Measurements from ENCODE around the gene DGKQ. TPM values are rescaled to one million over a fixed set of nuclear protein-coding genes. Genes with fewer than 3 reads are reported as not detected.

The DGKQ gene
- total RNA-seq, 2 donors from 2014 or later = 3.1 to 4.8 TPM

DNA sequence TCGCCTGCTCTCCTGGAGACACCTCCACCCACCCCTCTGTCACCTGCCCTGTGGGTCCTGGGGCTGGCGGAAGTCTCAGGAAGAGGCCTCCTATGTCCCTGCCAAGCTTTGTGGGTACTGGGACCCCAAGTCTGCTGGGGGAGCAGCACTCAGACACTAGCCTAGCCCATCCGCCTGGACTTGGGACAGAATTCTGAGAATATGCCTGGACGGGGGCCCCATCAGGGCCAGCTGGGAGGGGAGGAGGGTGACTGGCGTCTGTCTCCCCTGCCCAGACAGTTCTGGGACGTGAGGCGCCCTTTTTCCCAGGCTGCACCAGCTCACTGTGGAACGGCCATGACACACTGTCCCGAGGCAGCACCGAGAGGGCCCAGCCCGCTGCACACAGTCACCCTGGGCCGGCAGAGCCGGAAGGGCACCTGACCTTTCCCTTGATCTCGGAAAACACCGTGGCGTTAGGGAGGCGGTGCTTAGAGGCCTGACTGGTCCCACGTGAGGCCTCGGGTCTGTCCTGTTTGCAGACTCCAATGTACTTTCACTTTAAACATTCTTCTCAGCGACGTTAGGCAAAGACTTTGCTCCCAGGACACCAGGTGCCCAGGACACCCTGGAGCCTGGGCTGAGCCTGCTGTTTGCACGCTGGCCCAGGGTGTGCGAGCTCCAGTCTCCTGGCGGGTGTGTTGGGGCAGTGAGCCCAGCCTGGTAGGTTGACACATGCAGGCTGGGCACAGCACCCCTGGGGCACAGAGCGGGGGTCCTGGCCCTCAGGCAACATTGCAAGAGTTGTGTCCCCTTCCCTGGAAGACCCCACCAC lies 19.1 kb upstream of the DGKQ start:
- DNase-seq (ENCODE audit: low spot score) = no peak
- Histone ChIP-seq H3K4me3 (no peak overlapping the region), H3K27ac (no peak overlapping the region), H3K4me1 (peaks cover 0 to 15% of the 10 kb centered on the region in 2 donors), H3K9me3 (no peaks in the 10 kb centered on the region), H3K36me3 (no peaks in the 10 kb centered on the region), H3K27me3 (no peaks in the 10 kb centered on the region)
- TF ChIP-seq, protein P1, sequence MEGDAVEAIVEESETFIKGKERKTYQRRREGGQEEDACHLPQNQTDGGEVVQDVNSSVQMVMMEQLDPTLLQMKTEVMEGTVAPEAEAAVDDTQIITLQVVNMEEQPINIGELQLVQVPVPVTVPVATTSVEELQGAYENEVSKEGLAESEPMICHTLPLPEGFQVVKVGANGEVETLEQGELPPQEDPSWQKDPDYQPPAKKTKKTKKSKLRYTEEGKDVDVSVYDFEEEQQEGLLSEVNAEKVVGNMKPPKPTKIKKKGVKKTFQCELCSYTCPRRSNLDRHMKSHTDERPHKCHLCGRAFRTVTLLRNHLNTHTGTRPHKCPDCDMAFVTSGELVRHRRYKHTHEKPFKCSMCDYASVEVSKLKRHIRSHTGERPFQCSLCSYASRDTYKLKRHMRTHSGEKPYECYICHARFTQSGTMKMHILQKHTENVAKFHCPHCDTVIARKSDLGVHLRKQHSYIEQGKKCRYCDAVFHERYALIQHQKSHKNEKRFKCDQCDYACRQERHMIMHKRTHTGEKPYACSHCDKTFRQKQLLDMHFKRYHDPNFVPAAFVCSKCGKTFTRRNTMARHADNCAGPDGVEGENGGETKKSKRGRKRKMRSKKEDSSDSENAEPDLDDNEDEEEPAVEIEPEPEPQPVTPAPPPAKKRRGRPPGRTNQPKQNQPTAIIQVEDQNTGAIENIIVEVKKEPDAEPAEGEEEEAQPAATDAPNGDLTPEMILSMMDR (IDR thresholded peaks at IDR 0.05) = no peak

DNA sequence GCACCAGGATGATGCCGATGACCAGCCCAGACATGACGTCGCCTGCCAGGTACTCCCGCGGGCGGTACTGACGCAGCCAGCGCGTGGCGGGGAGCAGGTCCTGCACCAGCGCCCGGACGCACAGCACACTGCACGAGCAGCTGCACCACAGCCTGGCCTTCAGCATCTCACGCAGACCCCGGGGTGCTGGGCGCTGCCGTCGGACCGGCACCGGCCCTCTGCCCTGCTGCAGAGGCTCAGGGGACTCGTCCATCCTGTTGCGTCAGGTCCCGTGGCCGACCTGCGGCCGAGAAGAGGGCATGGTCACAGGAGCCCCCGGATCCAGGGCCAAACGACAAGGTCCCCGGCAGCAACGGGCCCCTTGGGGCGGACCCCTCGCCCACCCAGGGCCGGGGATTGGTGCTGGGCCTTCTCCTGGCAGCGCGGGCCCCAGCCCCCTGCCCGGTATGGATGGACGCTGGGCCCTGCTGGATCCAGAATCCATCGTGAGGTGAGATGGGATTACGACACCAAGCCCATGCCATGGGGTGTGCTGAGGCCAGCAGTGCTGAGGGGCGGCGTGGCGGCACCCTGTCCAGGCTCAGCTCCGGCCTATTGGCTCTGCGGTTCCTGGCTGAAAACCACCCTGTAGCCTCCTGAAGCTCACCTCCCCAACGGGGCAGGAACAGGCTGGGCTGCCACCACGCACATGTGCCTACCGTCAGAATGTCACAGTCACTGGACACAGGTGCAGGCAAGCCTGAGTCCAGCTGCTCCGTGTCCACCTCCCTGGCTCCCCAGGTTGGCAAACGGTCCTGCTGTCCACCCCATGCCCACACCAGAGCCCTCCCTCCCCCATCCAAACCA lies 18.3 kb upstream of the DGKQ start:
- no peak for DNase-seq (ENCODE audit: low spot score)
- Histone ChIP-seq H3K27ac (no peak overlapping the region), H3K36me3 (no peaks in the 10 kb centered on the region)

DNA sequence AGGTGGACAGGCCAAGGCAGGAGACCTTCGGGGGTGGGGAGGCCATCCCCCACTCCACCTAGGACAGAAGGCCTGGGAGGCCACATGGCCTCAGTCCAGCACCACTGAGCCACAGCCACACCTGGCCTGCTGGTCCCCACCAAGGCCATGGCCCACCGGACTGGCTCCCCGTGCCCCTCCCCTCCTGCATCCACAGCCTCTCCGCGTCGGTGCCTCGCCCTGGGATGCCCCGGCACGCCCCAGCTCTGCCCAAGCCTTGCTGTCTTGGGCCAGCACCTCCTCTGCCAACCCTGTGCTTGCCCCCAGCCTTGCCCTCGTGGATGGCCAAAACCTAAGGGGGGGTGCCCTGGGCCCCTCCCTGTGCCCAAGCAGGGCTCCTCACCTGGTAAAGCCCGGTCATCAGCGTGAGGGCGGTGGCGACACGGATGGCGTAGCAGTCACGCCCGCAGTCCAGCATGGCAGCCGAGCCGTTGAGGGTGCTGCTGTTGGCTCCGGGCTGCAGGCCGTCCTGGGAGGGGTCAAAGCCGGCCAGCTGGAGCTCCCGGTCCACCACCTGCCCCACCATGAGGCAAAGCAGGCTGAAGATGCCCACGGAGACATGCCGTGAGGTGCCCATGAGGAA lies 17.5 kb upstream of the DGKQ start:
- TF ChIP-seq, protein P1 (IDR thresholded peaks at IDR 0.05) = no peak
- H3K4me3 ChIP-seq = no peak overlapping the region
- no peaks in the 10 kb centered on the region for H3K36me3 ChIP-seq
- H3K4me1 ChIP-seq = peaks cover 0 to 18% of the 10 kb centered on the region in 2 donors
- no peak overlapping the region for H3K27ac ChIP-seq
- no peaks in the 10 kb centered on the region for H3K27me3 ChIP-seq
- DNase-seq (ENCODE audit: low spot score) = no peak
- H3K9me3 ChIP-seq = no peaks in the 10 kb centered on the region

More for the DNA sequence above, 18.3 kb upstream of the DGKQ start:
- H3K4me1 ChIP-seq = peaks cover 0 to 11% of the 10 kb centered on the region in 2 donors
- H3K4me3 ChIP-seq = no peak overlapping the region
- H3K9me3 ChIP-seq = no peaks in the 10 kb centered on the region
- TF ChIP-seq, protein P1 (IDR thresholded peaks at IDR 0.05) = no peak
- H3K27me3 ChIP-seq = no peaks in the 10 kb centered on the region

DNA sequence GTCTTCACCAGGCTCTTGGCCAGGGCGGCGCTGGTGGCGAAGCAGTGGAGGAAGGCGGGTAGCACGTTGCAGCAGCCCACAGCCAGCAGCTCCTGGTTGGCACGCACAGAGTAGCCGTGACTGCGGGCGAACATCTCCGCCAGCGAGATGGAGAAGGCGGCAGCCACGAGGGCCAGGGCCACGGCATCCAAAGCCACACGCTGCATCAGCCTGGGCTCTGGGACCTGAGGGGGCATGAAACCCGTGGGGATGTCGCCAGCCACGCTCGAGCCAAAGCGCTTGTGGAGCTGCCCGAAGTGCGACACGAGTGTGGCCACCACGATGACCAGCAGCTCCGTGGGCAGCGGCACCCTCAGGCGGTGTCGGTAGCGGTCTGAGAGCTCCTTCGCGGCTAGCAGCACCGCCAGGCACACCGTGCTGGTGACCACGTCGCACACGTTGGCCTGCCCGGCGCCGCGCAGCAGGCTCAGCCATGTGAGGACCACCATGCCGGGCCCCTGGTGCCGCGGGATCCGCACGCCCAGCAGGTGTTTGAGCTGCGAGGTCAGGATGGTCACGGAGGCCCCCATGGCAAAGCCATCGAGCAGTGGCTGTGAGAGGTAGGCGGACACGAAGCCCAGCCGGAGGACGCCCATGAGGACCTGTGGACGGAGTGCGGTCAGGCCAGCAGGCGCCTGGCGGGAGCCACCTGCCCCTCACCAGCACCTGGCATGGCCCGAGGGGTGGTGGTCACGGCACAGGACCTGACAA lies 16.5 kb upstream of the DGKQ start:
- Histone ChIP-seq H3K36me3 (no peaks in the 10 kb centered on the region), H3K9me3 (no peaks in the 10 kb centered on the region), H3K4me1 (peaks cover 0 to 21% of the 10 kb centered on the region in 2 donors), H3K27me3 (no peaks in the 10 kb centered on the region), H3K27ac (no peak overlapping the region), H3K4me3 (no peak overlapping the region)
- no peak for DNase-seq (ENCODE audit: low spot score)
- TF ChIP-seq, protein P1 (IDR thresholded peaks at IDR 0.05) = no peak
